ENCODE measurements around the gene VHLL.

Gene VHLL

DNA sequence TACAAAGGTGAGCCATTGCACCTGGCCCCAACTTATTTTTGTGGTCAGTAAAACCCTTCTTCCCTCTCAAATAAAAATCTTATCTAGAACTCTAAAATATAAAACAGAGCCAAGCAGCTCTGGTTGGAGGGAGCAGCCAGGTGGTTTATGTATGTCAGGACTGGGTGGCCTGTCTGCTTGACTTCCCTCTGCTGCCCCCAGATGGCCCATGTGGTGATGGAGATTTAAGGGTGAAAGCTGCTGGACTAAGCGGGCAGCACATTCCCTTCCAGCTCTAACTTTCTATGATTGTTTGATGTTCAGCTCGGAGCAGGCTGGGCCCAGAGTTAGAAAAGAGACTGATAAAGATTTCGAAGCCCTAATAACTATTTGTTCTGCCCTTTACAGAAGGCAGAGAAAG, 39.3 kb downstream of the VHLL start:
- H2BK5ac ChIP-seq (ENCODE audit: low read length) = no peak overlapping the region
- WGBS, 2 donors (ENCODE audit: extremely low coverage in 2 of 2, insufficient read length in 2 of 2, insufficient replicate concordance in 1 of 2) = no CpG with 5 or more reads among the region's 3 CpGs
- no peak for DNase-seq (ENCODE audit: low spot score)

DNA sequence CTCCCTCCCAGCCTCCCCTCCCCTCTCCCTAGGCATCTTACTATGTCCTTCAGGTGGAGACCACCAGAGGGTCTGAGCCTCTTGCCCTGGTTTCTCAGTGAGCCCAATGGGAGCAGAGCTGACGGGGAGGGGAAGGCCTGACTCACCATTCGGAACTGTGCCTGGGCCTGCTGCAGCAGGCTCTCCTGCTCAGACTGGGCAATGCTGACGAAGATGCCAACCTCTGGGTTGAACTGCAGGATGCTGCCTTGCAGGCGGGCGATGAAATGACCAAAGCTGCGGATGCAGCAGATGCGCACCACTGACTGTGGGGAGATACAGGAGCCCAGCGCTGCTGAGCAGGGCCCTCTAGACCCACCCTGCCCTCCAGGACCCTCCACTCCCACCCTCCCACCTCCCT, 40.2 kb downstream of the VHLL start:
- no peak overlapping the region for H3K9ac ChIP-seq (ENCODE audit: low read depth, low read length, poor library complexity)
- no peak overlapping the region for H2BK5ac ChIP-seq (ENCODE audit: low read length)
- no peak for DNase-seq (ENCODE audit: low spot score)
- H3K36me3 ChIP-seq (replicated peaks in 1 of 2; ENCODE audit: control insufficient read depth in 2 of 2, insufficient read depth in 2 of 2, low read length in 2 of 2) = peaks cover 55 to 88% of the 10 kb centered on the region in 2 donors
- no peak overlapping the region for H2BK12ac ChIP-seq (ENCODE audit: low read length)
- no peak overlapping the region for H3K23ac ChIP-seq (ENCODE audit: low read depth, low read length, poor library complexity)
- no peaks in the 10 kb centered on the region for H3K4me1 ChIP-seq (ENCODE audit: control insufficient read depth in 2 of 2, insufficient read depth in 1 of 2, low read depth in 1 of 2, low read length in 2 of 2)
- peaks cover 0 to 2% (median 0%) of the 10 kb centered on the region in 3 experiments for H3K27me3 ChIP-seq (ENCODE audit: control insufficient read depth in 3 of 3, insufficient read depth in 3 of 3, low read depth in 1 of 3, low read length in 3 of 3)
- no peak overlapping the region for H3K14ac ChIP-seq (ENCODE audit: low read length)
- no peak overlapping the region for H3K4ac ChIP-seq (ENCODE audit: low read length)
- H2BK15ac ChIP-seq (ENCODE audit: low read length) = no peak overlapping the region
- no peaks in the 10 kb centered on the region for H3K9me3 ChIP-seq (replicated peaks in 1 of 2; ENCODE audit: control insufficient read depth in 2 of 2, insufficient read depth in 1 of 2, low read depth in 1 of 2, low read length in 2 of 2)
- H3K18ac ChIP-seq (ENCODE audit: low read length) = no peak overlapping the region
- H2AK5ac ChIP-seq (ENCODE audit: low read depth, low read length) = no peak overlapping the region
- peaks cover 3% of the 10 kb centered on the region for H3K79me1 ChIP-seq (ENCODE audit: low read depth, low read length)
- H3K4me3 ChIP-seq (ENCODE audit: low read length in 2 of 2) = no peak overlapping the region
- no peak overlapping the region for H3K27ac ChIP-seq (replicated peaks; ENCODE audit: low read length)
- no peak overlapping the region for H3K4me2 ChIP-seq (ENCODE audit: insufficient read depth, low read length, poor library complexity, severe bottlenecking)
- H2BK120ac ChIP-seq (ENCODE audit: low read depth, low read length) = no peak overlapping the region
- no CpG with 5 or more reads among the region's 8 CpGs for WGBS, 2 donors (ENCODE audit: extremely low coverage in 2 of 2, insufficient read length in 2 of 2, insufficient replicate concordance in 1 of 2)
- no peak overlapping the region for H4K91ac ChIP-seq (ENCODE audit: low read depth, low read length, poor library complexity)
- H2AFZ ChIP-seq (ENCODE audit: low read length) = no peak overlapping the region
- H4K8ac ChIP-seq (ENCODE audit: low read depth, low read length) = no peak overlapping the region

More for the DNA sequence above, 39.3 kb downstream of the VHLL start:
- Histone ChIP-seq H3K27me3 (ENCODE audit: control insufficient read depth in 3 of 3, insufficient read depth in 3 of 3, low read depth in 1 of 3, low read length in 3 of 3) (peaks cover 0 to 2% (median 0%) of the 10 kb centered on the region in 3 experiments), H3K9ac (ENCODE audit: low read depth, low read length, poor library complexity) (no peak overlapping the region), H2BK120ac (ENCODE audit: low read depth, low read length) (no peak overlapping the region), H3K4me3 (ENCODE audit: low read length in 2 of 2) (no peak overlapping the region), H4K8ac (ENCODE audit: low read depth, low read length) (no peak overlapping the region), H2AFZ (ENCODE audit: low read length) (no peak overlapping the region), H2BK15ac (ENCODE audit: low read length) (no peak overlapping the region), H3K4me1 (ENCODE audit: control insufficient read depth in 2 of 2, insufficient read depth in 1 of 2, low read depth in 1 of 2, low read length in 2 of 2) (no peaks in the 10 kb centered on the region), H3K4me2 (ENCODE audit: insufficient read depth, low read length, poor library complexity, severe bottlenecking) (no peak overlapping the region), H3K27ac (replicated peaks; ENCODE audit: low read length) (no peak overlapping the region), H3K4ac (ENCODE audit: low read length) (no peak overlapping the region), H2AK5ac (ENCODE audit: low read depth, low read length) (no peak overlapping the region), H4K91ac (ENCODE audit: low read depth, low read length, poor library complexity) (no peak overlapping the region), H3K18ac (ENCODE audit: low read length) (no peak overlapping the region), H3K23ac (ENCODE audit: low read depth, low read length, poor library complexity) (no peak overlapping the region), H3K9me3 (replicated peaks in 1 of 2; ENCODE audit: control insufficient read depth in 2 of 2, insufficient read depth in 1 of 2, low read depth in 1 of 2, low read length in 2 of 2) (no peaks in the 10 kb centered on the region), H3K14ac (ENCODE audit: low read length) (no peak overlapping the region), H3K36me3 (replicated peaks in 1 of 2; ENCODE audit: control insufficient read depth in 2 of 2, insufficient read depth in 2 of 2, low read length in 2 of 2) (peaks cover 55 to 88% of the 10 kb centered on the region in 2 donors), H3K79me1 (ENCODE audit: low read depth, low read length) (peaks cover 3% of the 10 kb centered on the region), H2BK12ac (ENCODE audit: low read length) (no peak overlapping the region)

DNA sequence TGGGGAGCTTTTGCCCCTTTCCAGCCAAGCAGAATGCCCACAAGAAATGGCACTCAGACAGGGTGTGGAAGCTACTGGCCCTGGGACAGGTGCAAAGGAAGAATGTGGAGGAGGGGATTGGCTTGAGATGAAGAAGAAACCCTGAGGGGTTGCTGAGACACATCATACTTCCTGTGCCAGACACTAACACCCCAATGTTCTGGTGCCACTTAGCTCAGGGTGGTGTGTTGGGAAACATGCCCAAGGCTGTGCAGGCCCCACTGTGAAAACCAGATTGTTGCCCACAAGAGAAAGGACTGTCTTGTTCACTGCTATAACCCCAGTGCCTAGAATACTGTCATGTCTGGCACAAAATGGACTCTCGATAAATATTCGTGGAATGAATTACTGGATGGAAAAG, 41.4 kb downstream of the VHLL start:
- H3K9me3 ChIP-seq (replicated peaks in 1 of 2; ENCODE audit: control insufficient read depth in 2 of 2, insufficient read depth in 1 of 2, low read depth in 1 of 2, low read length in 2 of 2) = no peaks in the 10 kb centered on the region
- H4K91ac ChIP-seq (ENCODE audit: low read depth, low read length, poor library complexity) = no peak overlapping the region
- H3K9ac ChIP-seq (ENCODE audit: low read depth, low read length, poor library complexity) = no peak overlapping the region
- no peak overlapping the region for H3K23ac ChIP-seq (ENCODE audit: low read depth, low read length, poor library complexity)
- DNase-seq (ENCODE audit: low spot score) = no peak
- no peak overlapping the region for H2BK5ac ChIP-seq (ENCODE audit: low read length)
- no peak overlapping the region for H2AFZ ChIP-seq (ENCODE audit: low read length)
- H2BK15ac ChIP-seq (ENCODE audit: low read length) = no peak overlapping the region
- H2AK5ac ChIP-seq (ENCODE audit: low read depth, low read length) = no peak overlapping the region
- H3K27ac ChIP-seq (replicated peaks; ENCODE audit: low read length) = no peak overlapping the region
- H3K4me2 ChIP-seq (ENCODE audit: insufficient read depth, low read length, poor library complexity, severe bottlenecking) = no peak overlapping the region
- H3K27me3 ChIP-seq (ENCODE audit: control insufficient read depth in 3 of 3, insufficient read depth in 3 of 3, low read depth in 1 of 3, low read length in 3 of 3) = peaks cover 0 to 2% (median 0%) of the 10 kb centered on the region in 3 experiments
- no peak overlapping the region for H2BK12ac ChIP-seq (ENCODE audit: low read length)
- no peak overlapping the region for H4K8ac ChIP-seq (ENCODE audit: low read depth, low read length)
- H2BK120ac ChIP-seq (ENCODE audit: low read depth, low read length) = no peak overlapping the region
- H3K18ac ChIP-seq (ENCODE audit: low read length) = no peak overlapping the region
- H3K4me3 ChIP-seq (ENCODE audit: low read length in 2 of 2) = no peak overlapping the region
- H3K79me1 ChIP-seq (ENCODE audit: low read depth, low read length) = peaks cover 2% of the 10 kb centered on the region
- WGBS, 2 donors (ENCODE audit: extremely low coverage in 2 of 2, insufficient read length in 2 of 2, insufficient replicate concordance in 1 of 2) = no CpG with 5 or more reads among the region's 2 CpGs
- no peaks in the 10 kb centered on the region for H3K4me1 ChIP-seq (ENCODE audit: control insufficient read depth in 2 of 2, insufficient read depth in 1 of 2, low read depth in 1 of 2, low read length in 2 of 2)
- H3K4ac ChIP-seq (ENCODE audit: low read length) = no peak overlapping the region
- no peak overlapping the region for H3K14ac ChIP-seq (ENCODE audit: low read length)
- H3K36me3 ChIP-seq (replicated peaks in 1 of 2; ENCODE audit: control insufficient read depth in 2 of 2, insufficient read depth in 2 of 2, low read length in 2 of 2) = peaks cover 58 to 88% of the 10 kb centered on the region in 2 donors

DNA sequence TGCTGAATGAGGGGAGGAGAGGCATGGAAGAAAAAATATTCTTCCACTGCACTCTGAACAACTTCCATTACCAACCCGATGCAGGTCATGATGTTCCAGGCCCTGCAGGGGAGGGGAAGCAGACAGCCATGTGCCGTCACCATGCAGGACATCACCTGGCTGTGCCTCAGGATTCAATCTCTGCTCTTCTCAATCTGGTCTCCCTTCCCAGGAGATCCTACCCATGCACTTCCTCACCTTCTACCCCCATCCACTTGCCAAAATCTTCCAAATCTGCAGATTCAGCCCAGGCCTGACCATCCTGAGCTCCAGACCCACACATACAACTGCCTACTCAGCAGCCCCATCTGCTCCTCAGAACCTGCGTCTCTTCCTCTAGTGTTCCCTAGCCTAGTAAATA, 45.5 kb downstream of the VHLL start:
- peaks cover 60 to 91% of the 10 kb centered on the region in 2 donors for H3K36me3 ChIP-seq (replicated peaks in 1 of 2; ENCODE audit: control insufficient read depth in 2 of 2, insufficient read depth in 2 of 2, low read length in 2 of 2)
- no peak overlapping the region for H2AK5ac ChIP-seq (ENCODE audit: low read depth, low read length)
- H3K27me3 ChIP-seq (ENCODE audit: control insufficient read depth in 3 of 3, insufficient read depth in 3 of 3, low read depth in 1 of 3, low read length in 3 of 3) = no peaks in the 10 kb centered on the region
- no peaks in the 10 kb centered on the region for H3K4me1 ChIP-seq (ENCODE audit: control insufficient read depth in 2 of 2, insufficient read depth in 1 of 2, low read depth in 1 of 2, low read length in 2 of 2)
- H3K9me3 ChIP-seq (replicated peaks in 1 of 2; ENCODE audit: control insufficient read depth in 2 of 2, insufficient read depth in 1 of 2, low read depth in 1 of 2, low read length in 2 of 2) = no peaks in the 10 kb centered on the region
- no peak overlapping the region for H3K4me2 ChIP-seq (ENCODE audit: insufficient read depth, low read length, poor library complexity, severe bottlenecking)
- no peak overlapping the region for H4K8ac ChIP-seq (ENCODE audit: low read depth, low read length)
- no peak overlapping the region for H4K91ac ChIP-seq (ENCODE audit: low read depth, low read length, poor library complexity)
- WGBS, 2 donors (ENCODE audit: extremely low coverage in 2 of 2, insufficient read length in 2 of 2, insufficient replicate concordance in 1 of 2) = no CpG with 5 or more reads among the region's 3 CpGs
- peak overlapping the region; percentile 22 for H3K9ac ChIP-seq (ENCODE audit: low read depth, low read length, poor library complexity)
- no peak overlapping the region for H3K18ac ChIP-seq (ENCODE audit: low read length)
- no peak overlapping the region for H2BK5ac ChIP-seq (ENCODE audit: low read length)
- no peak overlapping the region for H3K27ac ChIP-seq (replicated peaks; ENCODE audit: low read length)
- H3K79me1 ChIP-seq (ENCODE audit: low read depth, low read length) = no peaks in the 10 kb centered on the region
- no peak overlapping the region for H3K23ac ChIP-seq (ENCODE audit: low read depth, low read length, poor library complexity)
- H3K14ac ChIP-seq (ENCODE audit: low read length) = no peak overlapping the region
- H2BK120ac ChIP-seq (ENCODE audit: low read depth, low read length) = no peak overlapping the region
- no peak overlapping the region for H3K4ac ChIP-seq (ENCODE audit: low read length)
- no peak overlapping the region for H2BK15ac ChIP-seq (ENCODE audit: low read length)
- H3K4me3 ChIP-seq (ENCODE audit: low read length in 2 of 2) = no peak overlapping the region
- no peak for DNase-seq (ENCODE audit: low spot score)
- H2BK12ac ChIP-seq (ENCODE audit: low read length) = no peak overlapping the region
- H2AFZ ChIP-seq (ENCODE audit: low read length) = no peak overlapping the region
